ENCODE results near the gene TMC8.

Gene TMC8

GRCh38 chr17:78120971-78121800, 9.4 kb upstream of the TMC8 start:
- CTCF ChIA-PET: interaction anchor here (1.2 to 3.3 kb wide), 2 partner anchors 14 to 16 kb away, joined by 6 to 10 read pairs; no protein-coding TSS in a partner anchor
- POLR2A ChIA-PET: no interaction called here
- TF ChIP-seq YY2 (tag by site-specific recombination; IDR thresholded peaks at IDR 0.05) (no peak), KLF1 (tag by site-specific recombination; IDR thresholded peaks at IDR 0.05) (no peak), BCL11B (tag by site-specific recombination; IDR thresholded peaks at IDR 0.05; ENCODE audit: low read depth) (no peak), ZSCAN5A (tag by site-specific recombination; IDR thresholded peaks at IDR 0.05) (no peak), PRDM1 (tag by site-specific recombination; IDR thresholded peaks at IDR 0.05) (no peak), ZFP3 (tag by site-specific recombination; IDR thresholded peaks at IDR 0.05; ENCODE audit: low read depth) (no peak), GLIS2 (tag by site-specific recombination; IDR thresholded peaks at IDR 0.05) (0 out of 2 replicates have a peak, but pooled peaks have one; percentile 12), ZNF785 (tag by site-specific recombination; IDR thresholded peaks at IDR 0.05) (no peak)
- Histone ChIP-seq H3K27ac (ENCODE audit: extremely low read depth, low read depth, low read length) (no peak overlapping the region), H3K9me3 (ENCODE audit: control insufficient read depth, insufficient read depth, low read depth, low read length) (no peaks in the 10 kb centered on the region), H3K4me1 (ENCODE audit: control insufficient read depth, insufficient read depth, low read length) (no peaks in the 10 kb centered on the region), H3K36me3 (ENCODE audit: control insufficient read depth in 2 of 2, insufficient read depth in 1 of 2, low read length in 2 of 2) (peaks cover 7 to 21% of the 10 kb centered on the region in 2 experiments; a peak in 2 of 3 replicates), H3K4me3 (ENCODE audit: low read depth, low read length) (no peak overlapping the region)

GRCh38 chr17:78121801-78122215, 8.8 kb upstream of the TMC8 start:
- TF ChIP-seq GLIS2 (tag by site-specific recombination; IDR thresholded peaks at IDR 0.05): 0 out of 2 replicates have a peak, but pooled peaks have one; percentile 13
- no peak for TF ChIP-seq ZNF19 (tag by site-specific recombination; IDR thresholded peaks at IDR 0.05; ENCODE audit: low read depth)
- H3K9me3 ChIP-seq (ENCODE audit: control insufficient read depth, insufficient read depth, low read depth, low read length): no peaks in the 10 kb centered on the region
- no peak overlapping the region for H3K27ac ChIP-seq (ENCODE audit: extremely low read depth, low read depth, low read length)
- H3K36me3 ChIP-seq (ENCODE audit: control insufficient read depth in 2 of 2, insufficient read depth in 1 of 2, low read length in 2 of 2): peaks cover 7 to 21% of the 10 kb centered on the region in 2 experiments; a peak in 2 of 3 replicates
- ChIA-PET CTCF (interaction anchor here (0.5 to 3.3 kb wide), 4 partner anchors 13 to 75 kb away, joined by 3 to 10 read pairs (median 5); no protein-coding TSS in a partner anchor), POLR2A (no interaction called here)
- no peaks in the 10 kb centered on the region for H3K4me1 ChIP-seq (ENCODE audit: control insufficient read depth, insufficient read depth, low read length)
- no peak overlapping the region for H3K4me3 ChIP-seq (ENCODE audit: low read depth, low read length)

GRCh38 chr17:78122216-78122930, 8.2 kb upstream of the TMC8 start:
- Histone ChIP-seq H3K4me1 (ENCODE audit: control insufficient read depth, insufficient read depth, low read length) (no peaks in the 10 kb centered on the region; the same call in 1 of the 2 replicates), H3K9me3 (ENCODE audit: control insufficient read depth, insufficient read depth, low read depth, low read length) (no peaks in the 10 kb centered on the region), H3K4me3 (ENCODE audit: low read depth, low read length) (no peak overlapping the region), H3K36me3 (ENCODE audit: control insufficient read depth in 2 of 2, insufficient read depth in 1 of 2, low read length in 2 of 2) (peaks cover 7 to 21% of the 10 kb centered on the region in 2 experiments; a peak in 2 of 3 replicates), H3K27ac (ENCODE audit: extremely low read depth, low read depth, low read length) (no peak overlapping the region)
- TF ChIP-seq ZNF449 (tag by site-specific recombination; IDR thresholded peaks at IDR 0.05) (no peak), ZNF776 (tag by site-specific recombination; IDR thresholded peaks at IDR 0.05; ENCODE audit: borderline replicate concordance) (no peak), KLF7 (tag by site-specific recombination; IDR thresholded peaks at IDR 0.05; ENCODE audit: borderline replicate concordance) (no peak), ZNF473 (tag by site-specific recombination; IDR thresholded peaks at IDR 0.05) (no peak), SCRT1 (tag by site-specific recombination; IDR thresholded peaks at IDR 0.05; ENCODE audit: borderline replicate concordance) (no peak), ZNF513 (tag by site-specific recombination; IDR thresholded peaks at IDR 0.05) (no peak), ZNF341 (tag by site-specific recombination; IDR thresholded peaks at IDR 0.05; ENCODE audit: low read depth) (no peak), ZNF274 (IDR thresholded peaks at IDR 0.05; ENCODE audit: low read length) (no peak), ZNF274 (tag by site-specific recombination; IDR thresholded peaks at IDR 0.05; ENCODE audit: borderline replicate concordance) (no peak), ZNF324 (tag by site-specific recombination; IDR thresholded peaks at IDR 0.05) (no peak), ZNF529 (tag by site-specific recombination; IDR thresholded peaks at IDR 0.05; ENCODE audit: insufficient replicate concordance) (no peak)
- POLR2A ChIA-PET: no interaction called here
- CTCF ChIA-PET: interaction anchor here (0.5 to 3.3 kb wide), 7 partner anchors 10 to 130 kb away, joined by 3 to 10 read pairs (median 4); no protein-coding TSS in a partner anchor
